ENCODE measurements around the gene TOMM40.

The TOMM40 gene

DNA sequence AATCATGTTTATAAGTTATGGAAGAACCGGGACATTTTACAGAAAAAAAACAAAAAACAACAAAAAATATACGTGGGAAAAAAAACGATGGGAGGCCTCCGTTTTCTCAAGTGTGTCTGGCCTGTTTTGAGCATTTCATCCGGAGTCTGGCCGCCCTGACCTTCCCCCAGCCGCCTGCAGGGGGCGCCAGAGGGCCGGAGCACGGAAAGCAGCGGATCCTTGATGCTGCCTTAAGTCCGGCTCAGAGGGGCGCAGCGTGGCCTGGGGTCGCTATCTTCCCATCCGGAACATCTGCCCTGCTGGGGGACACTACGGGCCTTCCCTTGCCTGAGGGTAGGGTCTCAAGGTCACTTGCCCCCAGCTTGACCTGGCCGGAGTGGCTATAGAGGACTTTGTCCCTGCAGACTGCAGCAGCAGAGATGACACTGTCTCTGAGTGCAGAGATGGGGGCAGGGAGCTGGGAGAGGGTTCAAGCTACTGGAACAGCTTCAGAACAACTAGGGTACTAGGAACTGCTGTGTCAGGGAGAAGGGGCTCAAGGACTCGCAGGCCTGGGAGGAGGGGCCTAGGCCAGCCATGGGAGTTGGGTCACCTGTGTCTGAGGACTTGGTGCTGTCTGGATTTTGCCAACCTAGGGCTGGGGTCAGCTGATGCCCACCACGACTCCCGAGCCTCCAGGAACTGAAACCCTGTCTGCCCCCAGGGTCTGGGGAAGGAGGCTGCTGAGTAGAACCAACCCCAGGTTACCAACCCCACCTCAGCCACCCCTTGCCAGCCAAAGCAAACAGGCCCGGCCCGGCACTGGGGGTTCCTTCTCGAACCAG lies 12.8 kb downstream of the TOMM40 start:
- peak; percentile 93 for TF ChIP-seq CTCF (IDR thresholded peaks at IDR 0.05; ENCODE audit: low read depth, low read length)
- H3K4me3 ChIP-seq (ENCODE audit: low read depth, low read length): no peak overlapping the region

DNA sequence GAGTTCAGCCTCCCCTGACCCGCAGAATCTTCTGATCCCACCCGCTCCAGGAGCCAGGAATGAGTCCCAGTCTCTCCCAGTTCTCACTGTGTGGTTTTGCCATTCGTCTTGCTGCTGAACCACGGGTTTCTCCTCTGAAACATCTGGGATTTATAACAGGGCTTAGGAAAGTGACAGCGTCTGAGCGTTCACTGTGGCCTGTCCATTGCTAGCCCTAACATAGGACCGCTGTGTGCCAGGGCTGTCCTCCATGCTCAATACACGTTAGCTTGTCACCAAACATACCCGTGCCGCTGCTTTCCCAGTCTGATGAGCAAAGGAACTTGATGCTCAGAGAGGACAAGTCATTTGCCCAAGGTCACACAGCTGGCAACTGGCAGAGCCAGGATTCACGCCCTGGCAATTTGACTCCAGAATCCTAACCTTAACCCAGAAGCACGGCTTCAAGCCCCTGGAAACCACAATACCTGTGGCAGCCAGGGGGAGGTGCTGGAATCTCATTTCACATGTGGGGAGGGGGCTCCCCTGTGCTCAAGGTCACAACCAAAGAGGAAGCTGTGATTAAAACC lies 13.5 kb downstream of the TOMM40 start:
- no peak overlapping the region for H3K4me3 ChIP-seq (ENCODE audit: low read depth, low read length)
- no peak for TF ChIP-seq CTCF (IDR thresholded peaks at IDR 0.05; ENCODE audit: low read depth, low read length)

- no peak for TF ChIP-seq CTCF (IDR thresholded peaks at IDR 0.05; ENCODE audit: low read depth, low read length)
- H3K4me3 ChIP-seq (ENCODE audit: low read depth, low read length): peak within 1 kb of the TSS; percentile 29; the same call in 1 of the 2 replicates
Measured at GRCh38 chr19:44905437-44906160, 14.5 kb downstream of the TOMM40 start, which contains the start of gene APOE. APOE (plus strand) TSS chr19:44905796; CDS start chr19:44906625, 829 bp downstream.

GRCh38 chr19:44907613-44908012 lies 16.6 kb downstream of the TOMM40 start:
- TF ChIP-seq CTCF (IDR thresholded peaks at IDR 0.05; ENCODE audit: low read depth, low read length): no peak
- H3K4me3 ChIP-seq (ENCODE audit: low read depth, low read length): no peak overlapping the region

GRCh38 chr19:44908074-44908835 lies 17.2 kb downstream of the TOMM40 start:
- H3K4me3 ChIP-seq (ENCODE audit: low read depth, low read length): no peak overlapping the region
- no peak for TF ChIP-seq CTCF (IDR thresholded peaks at IDR 0.05; ENCODE audit: low read depth, low read length)

DNA sequence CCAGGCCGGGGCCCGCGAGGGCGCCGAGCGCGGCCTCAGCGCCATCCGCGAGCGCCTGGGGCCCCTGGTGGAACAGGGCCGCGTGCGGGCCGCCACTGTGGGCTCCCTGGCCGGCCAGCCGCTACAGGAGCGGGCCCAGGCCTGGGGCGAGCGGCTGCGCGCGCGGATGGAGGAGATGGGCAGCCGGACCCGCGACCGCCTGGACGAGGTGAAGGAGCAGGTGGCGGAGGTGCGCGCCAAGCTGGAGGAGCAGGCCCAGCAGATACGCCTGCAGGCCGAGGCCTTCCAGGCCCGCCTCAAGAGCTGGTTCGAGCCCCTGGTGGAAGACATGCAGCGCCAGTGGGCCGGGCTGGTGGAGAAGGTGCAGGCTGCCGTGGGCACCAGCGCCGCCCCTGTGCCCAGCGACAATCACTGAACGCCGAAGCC lies 17.8 kb downstream of the TOMM40 start:
- H3K4me3 ChIP-seq (ENCODE audit: low read depth, low read length): no peak overlapping the region
- TF ChIP-seq CTCF (IDR thresholded peaks at IDR 0.05; ENCODE audit: low read depth, low read length): no peak
